CD4-positive, alpha-beta T cell treated with Interleukin-15 for 4 hours (primary cell): ENCODE data around the gene PTPRD.
"Not testable (repeated sequence)": the region's sequence is repeated elsewhere in the genome, so short reads cannot be mapped to it uniquely, and the experiment has no call there.

ENCODE experiments used
- DNase-seq: peaks from one replicate; pipeline ENCODE4 v3.0.0-alpha.2; 2020; ENCODE audit warnings: low spot score

Gene PTPRD

DNA sequence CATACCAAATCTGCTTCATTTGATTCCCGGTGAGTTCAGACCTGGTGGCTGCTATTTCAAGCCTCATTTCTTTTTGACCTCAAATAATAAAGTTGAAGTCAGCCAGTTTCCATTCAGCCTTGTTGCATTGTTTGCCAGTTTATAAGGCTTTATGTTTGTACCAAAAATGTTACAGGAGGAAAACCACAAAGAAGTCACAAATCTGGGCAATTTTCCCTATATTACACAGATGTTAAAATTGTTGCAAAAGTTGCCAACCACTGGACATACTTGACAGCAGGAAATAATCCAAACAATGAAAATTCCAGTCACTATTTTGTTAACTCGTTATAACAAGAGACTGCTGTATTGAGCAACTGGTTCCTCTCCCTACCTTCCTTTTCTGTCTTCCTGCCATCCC is 1488.2 kb downstream of the PTPRD start:
- DNase-seq, result no peak

DNA sequence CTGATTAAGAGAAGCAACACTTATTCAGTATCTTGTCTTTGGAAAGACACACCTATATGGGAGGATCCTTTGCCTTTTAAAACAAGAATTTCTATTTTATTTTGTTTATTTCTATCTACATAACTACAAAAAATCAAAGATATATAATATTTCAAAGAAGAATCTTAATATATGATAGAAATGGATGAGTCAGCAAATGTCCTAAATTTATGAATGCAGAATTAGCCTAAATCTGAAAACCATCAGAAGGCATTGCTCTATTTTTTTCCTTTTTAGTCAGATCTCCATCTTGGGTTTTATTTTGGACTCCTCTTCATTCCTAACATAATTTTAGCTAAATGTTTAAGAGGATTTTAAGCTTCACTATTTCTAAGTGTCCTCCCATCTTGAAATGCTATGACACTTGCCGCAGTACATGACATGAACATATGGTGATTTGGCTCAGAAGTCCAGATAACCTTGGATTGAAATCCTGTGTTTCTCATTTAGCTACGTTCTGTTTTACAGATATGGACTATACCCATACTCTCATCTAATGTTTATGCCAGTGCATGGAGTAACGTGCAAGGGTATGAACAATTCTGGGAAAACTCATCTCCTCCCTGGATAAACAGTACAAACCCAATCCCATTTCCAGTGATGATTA is 1490.4 kb downstream of the PTPRD start:
- DNase-seq, result no peak

DNA sequence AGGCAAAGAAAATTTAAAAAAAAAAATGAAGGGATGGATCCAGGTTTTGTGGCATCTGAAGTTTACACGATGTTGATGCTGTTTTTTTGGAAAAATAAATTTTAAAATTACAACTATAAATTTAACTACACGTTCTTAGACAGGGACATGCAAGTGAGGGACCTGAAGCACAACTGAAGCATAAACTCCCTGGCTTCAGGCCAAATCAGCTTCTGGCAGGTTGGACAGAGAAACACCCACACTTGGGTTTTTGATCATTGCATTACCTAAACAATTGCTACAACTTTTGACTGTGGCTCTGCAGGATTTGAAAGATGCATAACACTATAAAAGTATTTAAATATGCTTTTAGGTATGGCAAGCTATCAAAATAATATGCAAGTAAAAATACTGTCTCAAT is 1494.9 kb downstream of the PTPRD start:
- DNase-seq, result no peak

DNA sequence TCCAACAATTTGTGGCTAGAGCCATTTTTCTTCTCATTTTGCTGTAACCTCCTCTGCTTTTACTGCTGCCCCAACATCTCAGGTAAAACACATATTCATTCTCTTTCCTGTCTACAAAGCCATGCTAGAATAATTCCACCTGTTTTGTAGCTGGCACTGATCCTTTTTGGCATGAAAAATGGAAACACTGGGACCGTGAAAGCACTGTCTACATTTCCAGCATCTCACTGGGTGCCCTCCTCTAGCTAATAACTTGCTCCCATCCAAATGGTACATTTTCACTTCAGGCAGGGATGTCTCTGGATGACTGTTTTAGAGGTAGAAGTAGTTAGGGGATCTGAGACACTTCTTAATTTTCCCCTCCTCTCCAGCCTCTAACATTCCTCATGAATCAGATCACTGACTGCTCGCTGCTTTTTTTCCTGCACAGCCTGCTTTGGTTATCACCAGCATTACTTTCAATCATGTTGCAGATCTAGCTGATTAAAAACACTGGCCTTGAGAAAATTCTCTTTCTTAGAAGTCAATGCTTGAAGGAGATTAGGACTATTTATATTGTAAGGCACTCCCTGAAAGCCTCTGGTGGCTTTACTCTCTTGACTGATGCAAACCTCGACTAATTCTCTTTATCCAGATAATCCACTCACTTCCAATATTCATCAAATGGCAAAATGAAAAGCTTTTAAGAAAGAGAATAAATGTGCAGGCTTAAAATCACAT is 1500.6 kb downstream of the PTPRD start:
- DNase-seq, result no peak

DNA sequence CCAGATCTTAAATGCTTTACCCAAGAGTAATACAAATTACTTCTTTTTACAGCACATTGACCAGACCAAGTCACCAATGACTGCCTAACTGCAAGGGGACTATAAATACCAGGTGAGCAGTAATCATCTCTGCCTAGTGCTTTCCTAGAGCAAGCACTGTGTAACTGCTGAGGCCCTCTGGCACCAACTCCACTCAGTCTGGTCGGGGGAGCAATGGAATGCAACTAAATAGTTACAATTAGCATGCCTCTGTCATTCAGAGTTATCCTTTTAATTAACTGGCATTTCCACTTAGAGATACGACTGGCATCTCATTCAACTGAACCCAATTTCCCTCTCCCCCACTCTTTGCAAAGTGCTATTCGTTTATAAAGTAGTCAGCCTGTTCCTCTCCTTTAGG is 1504.2 kb downstream of the PTPRD start:
- DNase-seq, result no peak

DNA sequence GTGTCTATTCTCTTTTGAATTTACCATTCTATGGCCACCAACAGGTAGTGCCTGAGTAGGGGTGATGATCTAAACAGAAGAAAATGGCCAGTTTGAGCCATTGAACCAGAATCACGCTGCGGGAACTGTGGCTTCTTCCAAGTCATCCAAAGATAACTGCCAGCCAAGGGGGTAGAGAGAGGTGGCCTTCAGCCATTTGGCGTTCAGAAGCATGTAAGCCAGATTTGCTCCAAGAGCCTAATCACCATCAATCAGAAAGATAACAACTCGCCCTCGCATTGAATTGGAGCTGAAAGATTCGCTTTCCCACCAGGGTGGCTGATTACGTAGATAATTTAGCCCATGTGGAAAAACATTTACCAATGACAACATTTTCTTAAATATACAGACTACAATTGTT is 1510.5 kb downstream of the PTPRD start:
- no peak for DNase-seq

DNA sequence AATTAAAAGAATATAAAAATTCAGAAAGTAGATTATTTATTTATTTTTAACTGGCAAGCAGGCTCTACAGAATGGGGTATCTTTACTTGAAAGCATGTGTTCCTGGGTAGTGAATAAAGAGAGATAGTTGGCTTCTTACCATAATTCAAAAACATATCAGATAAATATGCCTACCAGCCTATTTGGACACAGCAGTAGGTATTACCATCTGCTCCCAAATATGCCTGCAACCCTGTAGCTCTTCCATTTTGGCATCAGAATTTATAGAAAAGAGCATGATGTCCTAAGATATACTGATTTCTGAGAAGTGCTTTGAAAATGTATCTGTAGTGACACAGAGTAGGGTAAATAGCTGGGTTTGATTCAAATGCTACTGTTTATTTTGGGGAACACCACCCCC is 1512.7 kb downstream of the PTPRD start:
- no peak for DNase-seq

DNA sequence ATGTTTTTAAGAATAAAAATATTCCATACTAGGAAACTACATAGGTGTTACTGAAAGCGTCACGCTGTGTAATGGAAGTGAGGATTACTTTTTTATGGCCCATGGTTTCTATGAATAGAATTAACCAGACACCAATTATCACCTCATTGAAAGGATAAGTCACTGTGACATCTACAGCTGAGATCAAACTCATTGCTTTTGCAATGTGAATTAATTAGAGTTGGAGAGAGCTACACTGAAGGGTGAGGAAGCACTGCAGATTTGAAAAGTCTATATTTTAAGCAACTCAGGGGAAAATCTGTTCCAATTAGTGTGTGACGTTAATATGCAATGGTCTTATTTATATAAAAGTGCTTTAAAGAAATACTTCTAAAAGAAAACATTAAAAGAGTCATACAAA is 1513.2 kb downstream of the PTPRD start:
- DNase-seq, result no peak

DNA sequence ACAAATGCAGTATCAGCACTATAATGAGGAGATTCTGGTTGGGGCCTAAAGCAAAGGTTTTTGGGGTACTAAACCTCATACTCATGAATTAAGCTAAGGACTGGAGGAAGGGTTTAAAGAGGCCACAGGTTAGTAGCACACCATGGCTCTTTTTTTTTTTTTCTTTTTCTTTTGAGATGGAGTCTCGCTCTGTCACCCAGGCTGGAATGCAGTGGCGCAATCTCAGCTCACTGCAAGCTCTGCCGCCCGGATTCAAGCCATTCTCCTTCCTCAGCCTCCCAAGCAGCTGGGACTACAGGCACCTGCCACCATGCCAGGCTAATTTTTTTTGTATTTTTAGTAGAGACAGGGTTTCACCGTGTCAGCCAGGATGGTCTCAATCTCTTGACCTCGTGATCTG is 1515.5 kb downstream of the PTPRD start:
- not testable (repeated sequence) for DNase-seq

DNA sequence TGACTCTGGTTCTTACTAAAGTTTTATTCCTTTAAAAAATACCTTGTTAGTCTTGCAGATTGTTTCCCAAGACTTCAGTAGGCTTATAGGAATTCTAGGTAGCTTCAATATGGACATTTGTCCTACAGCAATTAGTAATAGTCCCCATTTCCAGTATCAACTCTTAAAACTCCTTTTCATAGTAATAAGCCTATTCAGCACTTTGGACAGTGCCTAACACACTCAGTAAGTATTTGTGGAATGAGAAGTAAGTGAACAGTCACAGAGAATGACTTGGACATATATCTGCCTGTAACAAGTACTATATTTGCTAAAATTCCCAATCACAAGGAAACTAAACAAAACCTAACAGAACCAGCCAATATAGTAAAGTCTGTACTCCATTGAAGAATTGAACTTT is 1521.4 kb downstream of the PTPRD start:
- DNase-seq, result no peak

DNA sequence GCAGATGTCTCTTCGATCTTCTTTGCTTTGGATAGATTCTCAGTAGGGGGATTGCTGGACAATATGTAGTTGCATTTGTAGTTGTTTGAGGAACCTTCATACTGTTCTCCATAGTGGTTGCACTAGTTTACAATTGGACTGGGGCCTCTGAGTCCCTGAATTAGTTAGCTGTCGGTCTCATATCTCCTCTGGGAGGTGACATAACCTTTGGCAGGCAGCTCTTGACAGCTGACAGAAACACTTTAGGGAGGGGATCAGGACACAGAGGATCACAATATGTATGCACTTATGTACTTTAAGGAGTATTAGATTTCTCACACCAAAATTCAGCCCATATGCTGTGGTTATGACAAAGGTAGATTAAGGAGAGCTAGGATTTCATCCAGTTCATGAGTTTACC is 1533.3 kb downstream of the PTPRD start:
- DNase-seq, result no peak

DNA sequence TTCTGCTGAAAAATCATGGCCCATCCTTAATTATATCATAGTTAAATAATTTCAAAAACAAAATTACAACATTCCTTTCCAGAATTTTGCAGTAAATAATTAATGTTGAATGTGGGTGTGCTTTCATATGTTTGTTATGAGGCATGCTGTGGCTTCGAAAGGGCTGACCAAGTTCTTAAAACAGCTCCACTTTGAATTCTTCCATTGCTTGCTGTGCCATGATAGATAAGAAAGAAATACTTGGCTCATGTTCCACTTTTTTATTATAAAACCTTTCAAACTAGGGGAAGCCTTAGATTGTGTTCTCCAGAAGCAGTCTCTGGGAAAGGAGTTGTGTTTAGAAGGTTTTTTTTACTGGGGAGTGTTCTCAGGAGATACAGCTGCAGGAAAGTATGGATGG is 1534.5 kb downstream of the PTPRD start:
- no peak for DNase-seq

DNA sequence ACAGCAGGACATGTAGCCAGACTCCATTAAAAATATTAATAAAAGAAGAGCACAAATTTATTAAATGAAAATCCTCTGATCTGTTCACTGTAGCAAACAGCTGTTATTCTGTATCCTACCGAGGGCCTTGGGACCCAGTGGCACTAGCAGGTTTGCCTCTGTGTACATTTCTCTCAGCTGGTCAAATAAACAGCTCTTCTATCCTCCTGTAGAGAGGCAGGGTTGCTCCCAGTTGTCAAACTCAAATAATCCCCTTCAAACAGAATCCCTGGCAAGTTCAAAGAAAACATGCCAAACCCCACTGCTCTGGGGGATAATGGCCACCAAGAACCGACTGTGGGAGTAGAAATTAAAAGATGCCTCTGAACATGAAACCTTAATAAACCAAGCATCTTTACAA is 1551.2 kb downstream of the PTPRD start:
- no peak for DNase-seq

DNA sequence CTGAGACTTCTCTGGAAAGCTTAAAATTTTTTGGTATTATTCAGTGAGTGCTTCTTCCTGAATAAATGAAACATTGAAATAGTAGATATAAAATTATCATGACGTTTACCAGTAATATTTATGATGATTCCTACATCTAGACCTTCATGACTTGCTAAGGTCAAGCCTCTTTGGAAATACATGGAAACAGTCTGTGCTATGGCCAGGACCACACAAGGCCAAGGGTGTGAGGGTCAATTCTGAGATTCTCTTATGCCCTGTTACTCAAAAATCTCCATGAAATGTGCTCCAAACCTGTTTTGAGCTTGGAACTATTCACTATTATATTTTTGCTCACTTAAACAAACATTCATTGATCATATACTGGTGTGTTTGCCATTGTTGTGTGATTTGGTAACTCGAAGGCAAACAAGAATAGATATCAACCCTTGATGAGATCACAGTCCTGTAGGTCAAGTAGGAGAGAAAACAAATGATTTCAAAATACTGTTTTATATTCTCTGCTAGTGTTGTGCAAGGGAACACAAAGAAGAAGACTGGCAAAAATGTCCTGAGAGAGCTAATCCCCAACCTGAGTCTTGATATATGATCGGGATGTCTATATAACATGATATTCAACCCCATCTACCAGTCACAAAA is 1558.3 kb downstream of the PTPRD start:
- no peak for DNase-seq

DNA sequence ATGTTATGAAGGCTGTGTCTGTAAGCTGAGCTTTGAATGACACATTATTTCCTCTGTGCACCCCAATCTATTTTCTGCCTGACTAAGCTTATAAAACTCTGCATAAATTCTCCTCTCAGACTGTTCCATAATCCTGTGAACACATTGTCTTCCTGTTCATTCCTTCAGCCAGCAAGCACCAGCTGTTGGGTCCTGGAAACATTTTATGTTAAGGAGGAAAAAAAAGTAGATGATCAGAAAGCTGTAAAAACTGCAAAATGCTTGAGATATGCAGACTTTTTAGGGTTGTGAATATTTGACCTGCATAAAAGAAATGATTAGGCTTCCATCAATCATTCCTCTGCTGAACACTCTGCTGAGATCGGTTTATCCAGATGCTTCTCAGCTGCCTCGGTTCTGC is 1567.2 kb downstream of the PTPRD start:
- DNase-seq, result no peak

DNA sequence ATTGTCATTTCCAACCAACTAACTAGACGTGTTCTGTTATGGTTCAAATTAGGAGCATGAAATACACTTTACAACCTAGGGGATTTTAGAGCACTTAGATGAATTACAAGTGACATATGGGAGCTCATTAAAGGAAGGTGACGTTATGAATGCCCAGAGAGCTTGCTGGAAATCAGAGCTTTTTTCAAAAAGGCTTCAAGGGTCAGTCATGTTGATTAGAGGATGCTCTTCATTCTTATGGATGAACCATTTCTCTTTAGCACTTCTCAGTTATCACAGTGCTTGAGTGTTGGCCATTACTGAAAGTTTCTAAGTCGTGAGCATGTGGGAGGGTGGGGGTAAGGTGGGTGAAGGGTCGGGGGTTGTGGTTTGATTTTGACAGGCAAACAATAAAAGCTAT is 1567.7 kb downstream of the PTPRD start:
- DNase-seq, result no peak

DNA sequence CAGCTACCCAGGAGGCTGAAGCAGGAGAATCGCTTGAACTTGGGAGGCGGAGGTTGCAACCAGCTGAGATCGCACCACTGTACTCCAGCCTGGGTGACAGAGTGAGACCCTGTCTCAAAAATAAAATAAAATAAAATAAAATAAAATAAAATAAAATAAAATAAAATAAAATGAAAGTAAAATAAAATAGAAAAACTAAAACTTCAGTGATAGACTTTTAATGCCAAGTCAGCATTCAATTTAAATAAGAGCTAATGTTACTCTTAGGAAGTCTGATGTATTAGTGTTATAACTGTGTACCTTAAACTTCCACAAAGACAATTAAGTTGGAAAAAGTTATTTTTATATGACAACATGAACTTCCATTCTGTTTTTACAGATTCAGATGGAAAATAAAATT is 1569.0 kb downstream of the PTPRD start:
- not testable (repeated sequence) for DNase-seq

DNA sequence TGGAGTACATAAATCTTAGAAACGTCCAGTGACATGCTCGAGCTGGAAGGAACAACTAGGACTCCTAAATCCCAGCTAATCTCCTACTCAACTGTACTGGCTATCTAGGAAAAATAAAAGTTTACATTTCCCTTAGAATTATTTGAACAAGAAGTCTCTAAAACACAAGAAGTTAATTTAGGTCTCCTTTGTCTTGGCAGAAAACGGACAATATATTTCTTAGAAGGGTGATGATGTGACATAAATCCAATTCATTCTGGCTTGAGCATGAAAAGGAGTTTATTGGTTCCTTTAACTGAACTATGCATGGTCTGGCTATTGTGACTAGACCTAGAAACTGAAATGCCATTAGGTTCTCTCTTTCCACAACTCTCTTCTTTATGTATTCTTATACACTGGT is 1571.0 kb downstream of the PTPRD start:
- no peak for DNase-seq

DNA sequence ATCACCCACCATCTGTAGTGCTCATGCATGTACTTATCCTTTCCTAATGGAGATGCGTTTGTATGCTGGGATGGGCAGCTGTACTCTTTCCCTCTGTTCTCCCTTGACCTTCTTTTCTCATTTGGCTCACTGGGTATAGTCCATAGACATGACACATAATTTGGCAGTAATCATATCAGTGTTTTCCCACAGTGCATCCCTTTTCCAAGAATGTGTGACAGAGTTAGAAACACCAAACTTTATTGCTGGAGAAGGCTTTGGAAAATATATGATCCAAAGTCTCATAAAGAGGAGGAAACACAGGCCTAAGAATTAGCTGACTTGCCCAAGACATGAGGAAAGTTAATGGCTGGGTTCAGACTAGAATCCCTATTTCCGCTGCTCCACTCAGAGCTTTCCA is 1579.8 kb downstream of the PTPRD start:
- DNase-seq, result no peak

DNA sequence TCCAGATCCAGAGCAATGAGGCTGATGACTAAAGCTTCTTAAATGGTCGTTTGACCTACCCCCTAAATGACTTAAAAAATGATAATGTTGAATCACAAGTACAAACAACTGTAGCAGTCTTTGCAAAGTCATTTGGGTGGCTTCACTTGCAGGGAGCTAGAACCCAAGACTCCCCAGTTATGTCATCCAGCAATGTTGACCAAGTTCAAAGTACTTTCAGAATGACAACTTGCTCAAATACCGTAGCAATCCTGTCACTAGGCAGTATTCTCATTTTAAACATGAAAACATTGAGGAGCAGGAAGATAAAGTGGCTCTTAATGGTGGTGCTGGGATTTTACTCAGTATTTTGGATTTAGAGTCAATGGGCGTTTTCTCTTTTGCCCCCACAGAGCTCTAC is 1596.2 kb downstream of the PTPRD start:
- DNase-seq, result no peak

DNA sequence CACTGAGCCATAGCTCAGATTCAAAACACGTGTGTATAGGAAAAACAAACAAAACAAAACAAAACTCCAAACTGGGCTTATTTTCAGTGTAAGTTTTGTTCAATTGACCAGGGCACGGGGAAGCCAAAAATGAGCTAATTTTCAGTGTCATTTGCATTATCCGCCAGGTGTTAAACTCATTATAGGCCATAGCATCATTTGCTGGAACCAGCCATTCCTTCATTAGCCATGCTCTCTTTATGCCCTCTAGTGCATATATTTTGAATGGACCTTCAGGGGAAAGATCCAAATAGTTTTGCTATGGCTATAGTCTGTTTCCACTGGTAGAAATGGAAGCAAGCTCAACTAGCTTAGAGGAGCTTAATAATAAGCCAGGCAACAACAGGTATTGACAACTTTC is 1608.0 kb downstream of the PTPRD start:
- no peak for DNase-seq

DNA sequence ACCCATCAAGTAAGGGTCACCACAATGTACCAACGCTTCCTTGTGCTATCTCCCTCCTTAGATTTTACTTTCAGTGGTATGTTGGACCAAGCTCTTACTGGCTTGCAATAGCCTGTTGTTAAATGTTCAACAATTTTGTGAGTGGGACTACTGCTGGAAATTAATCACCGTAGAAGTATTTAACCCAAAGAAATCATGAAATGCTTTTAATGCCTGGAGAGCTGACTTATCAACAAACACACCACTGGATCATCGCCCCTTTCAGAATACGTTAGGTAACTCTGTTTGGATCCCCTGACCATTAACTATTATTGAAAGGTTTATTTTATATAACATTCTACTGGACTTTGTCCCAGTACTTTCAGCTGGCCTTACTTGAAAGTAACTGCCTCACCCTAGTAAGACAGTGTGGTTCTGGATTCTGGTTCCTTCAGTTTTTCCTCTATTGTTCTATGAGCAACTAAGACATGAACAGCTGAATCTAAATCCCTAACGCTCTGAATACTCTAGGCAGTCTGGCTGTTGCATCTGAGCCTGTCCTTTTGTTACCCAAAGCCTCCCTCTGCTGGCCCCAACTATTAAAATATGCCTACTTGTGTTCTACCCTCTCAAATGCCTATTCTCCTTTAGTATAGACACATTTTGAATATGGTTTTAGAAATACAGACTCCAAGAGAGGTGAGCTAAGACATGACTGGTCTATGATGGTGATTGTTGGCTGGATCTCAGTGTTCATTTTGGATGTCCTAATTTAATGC is 1609.8 kb downstream of the PTPRD start:
- no peak for DNase-seq

DNA sequence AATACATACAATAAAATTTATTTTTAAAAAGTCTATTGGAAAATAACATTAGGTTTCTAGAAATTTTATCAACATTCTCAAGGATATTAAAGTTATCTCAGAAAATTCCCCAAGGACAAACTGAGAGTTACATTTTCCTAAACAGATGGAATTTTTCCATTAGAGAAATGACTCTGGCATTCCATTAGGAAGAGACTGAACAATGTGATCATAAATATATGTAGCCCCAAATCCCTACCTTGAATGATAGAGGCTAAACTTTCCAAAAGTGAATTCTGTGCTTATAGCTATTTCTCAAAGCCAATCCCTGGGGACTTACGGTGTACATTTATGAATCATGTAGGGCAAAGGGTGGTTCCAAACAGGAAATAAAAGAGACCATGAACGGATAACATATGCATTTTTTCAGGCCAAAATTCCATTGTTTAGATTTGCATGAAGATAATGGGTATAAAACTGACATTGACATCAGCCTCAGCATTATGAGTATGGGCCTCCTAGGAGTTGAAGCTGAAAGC is 1632.2 kb downstream of the PTPRD start:
- no peak for DNase-seq
